NCI-H2171 (cell line): ENCODE data around the gene KCTD16.

ENCODE experiments used
- DNase-seq: peaks from one replicate; lab custom pipeline; 2025; lab: John Stamatoyannopoulos, UW

KCTD16 gene

DNA sequence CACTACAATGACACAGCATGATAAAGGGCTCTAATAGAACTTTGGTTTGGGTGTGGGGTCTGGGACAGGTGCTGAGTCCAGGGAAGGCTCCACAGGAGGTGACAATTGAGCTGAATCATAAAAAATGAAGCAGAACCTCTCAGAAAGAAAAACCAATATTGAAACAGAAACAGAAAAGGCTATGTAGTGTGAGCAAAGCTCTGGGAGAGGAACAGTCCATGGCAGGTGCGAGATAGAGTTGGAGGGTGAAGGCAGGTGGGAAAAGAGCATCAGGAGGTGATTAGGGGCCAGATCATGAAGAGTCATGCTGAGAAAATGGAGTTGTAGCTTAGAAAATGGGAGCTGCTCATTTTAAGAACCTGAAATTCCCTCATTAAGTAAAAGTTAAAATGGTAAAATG is 164.9 kb downstream of the KCTD16 start:
- DNase-seq: no peak

- DNase-seq: no peak
These were observed 165.7 kb downstream of the KCTD16 start for GRCh38 chr5:144336191-144336961.

GRCh38 chr5:144352330-144352729 is 181.7 kb downstream of the KCTD16 start:
- no peak for DNase-seq

- no peak for DNase-seq
These were observed 182.2 kb downstream of the KCTD16 start for GRCh38 chr5:144352732-144353317.

GRCh38 chr5:144356489-144356888 is 185.8 kb downstream of the KCTD16 start:
- DNase-seq: no peak

- DNase-seq: no peak
These were observed 190.7 kb downstream of the KCTD16 start for GRCh38 chr5:144361406-144361805.

DNA sequence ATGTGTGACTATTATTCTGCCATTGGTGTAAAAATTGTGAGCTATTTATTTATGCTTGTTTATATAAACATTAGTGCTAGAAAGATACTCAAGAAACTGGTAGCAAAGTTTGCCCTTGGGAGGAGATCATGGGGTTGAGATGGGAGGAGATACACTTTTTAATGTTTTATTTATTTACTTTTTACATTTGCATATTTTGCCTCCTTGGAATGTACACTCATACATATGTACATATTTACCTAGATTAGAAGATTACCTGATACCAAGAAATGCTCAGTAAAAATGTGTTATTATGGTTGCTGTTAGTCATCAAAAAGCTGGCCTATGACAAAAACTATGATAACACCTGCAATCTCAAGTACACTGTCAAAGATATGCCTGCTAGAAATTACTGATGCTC is 195.2 kb downstream of the KCTD16 start:
- DNase-seq: no peak

GRCh38 chr5:144367991-144368390 is 197.3 kb downstream of the KCTD16 start:
- DNase-seq: no peak

GRCh38 chr5:144368556-144368955 is 197.9 kb downstream of the KCTD16 start:
- DNase-seq: no peak

DNA sequence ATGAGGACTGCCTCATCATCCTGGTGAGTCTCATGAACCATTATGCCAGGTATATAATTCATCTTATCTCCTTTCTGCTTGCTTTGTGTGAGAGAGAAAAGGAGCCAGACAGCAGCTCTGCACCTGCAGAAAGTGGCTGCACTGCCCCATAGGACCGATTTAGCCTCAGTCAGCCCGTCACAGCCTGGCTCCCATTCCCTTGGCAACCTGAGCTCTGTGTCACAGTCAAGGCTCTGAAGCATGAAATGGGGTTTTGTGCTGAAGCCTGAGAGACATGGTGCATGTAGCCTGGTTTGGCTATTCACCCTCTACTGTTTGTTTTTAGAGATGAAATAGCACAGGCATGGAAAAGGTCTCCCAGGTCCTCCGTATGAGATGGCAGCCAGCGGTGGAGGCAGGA is 198.3 kb downstream of the KCTD16 start:
- no peak for DNase-seq

- no peak for DNase-seq
These were observed 199.6 kb downstream of the KCTD16 start for GRCh38 chr5:144370273-144370672.

DNA sequence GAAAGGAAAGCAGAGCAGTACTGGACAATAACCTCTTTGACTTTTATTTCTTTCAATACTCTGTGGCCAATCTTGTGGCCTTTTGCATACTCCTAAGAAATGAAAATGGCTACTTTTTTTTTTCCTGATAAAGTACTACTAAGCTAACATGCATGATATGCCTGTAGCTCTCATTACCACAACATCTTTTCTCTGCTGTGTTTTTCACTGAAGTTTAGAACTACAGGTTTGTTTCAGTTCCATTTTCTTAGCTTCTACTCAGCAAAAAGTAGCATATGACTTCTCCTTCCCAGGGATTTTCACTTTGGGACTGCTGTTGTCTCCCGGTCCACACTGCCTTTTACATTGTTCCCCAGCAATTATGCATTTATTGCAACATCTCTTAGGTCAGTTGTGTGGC is 204.0 kb downstream of the KCTD16 start:
- DNase-seq: no peak

- no peak for DNase-seq
These were observed 206.5 kb downstream of the KCTD16 start for GRCh38 chr5:144377207-144377606.

- peak; percentile 12 for DNase-seq
These were observed 208.0 kb downstream of the KCTD16 start for GRCh38 chr5:144378681-144379080.

DNA sequence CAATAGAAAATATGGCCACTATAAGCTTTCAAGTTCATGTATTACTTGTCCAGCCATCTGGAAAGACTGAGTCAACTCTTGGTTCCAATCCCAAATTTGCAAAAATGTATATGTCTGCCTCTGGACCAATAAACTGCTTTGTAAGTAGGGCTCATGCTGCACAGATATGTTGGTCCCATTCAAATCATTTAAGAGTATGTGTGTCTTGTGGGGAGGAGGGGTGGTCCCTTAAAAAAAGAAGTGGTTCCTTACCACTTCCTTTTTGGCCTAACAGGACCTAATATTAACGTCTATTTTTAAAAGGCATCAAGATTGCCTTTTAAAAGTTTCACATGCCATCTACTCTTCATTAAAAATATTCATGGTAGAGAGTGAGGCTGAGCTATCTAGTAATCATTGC is 214.9 kb downstream of the KCTD16 start:
- DNase-seq: no peak

DNA sequence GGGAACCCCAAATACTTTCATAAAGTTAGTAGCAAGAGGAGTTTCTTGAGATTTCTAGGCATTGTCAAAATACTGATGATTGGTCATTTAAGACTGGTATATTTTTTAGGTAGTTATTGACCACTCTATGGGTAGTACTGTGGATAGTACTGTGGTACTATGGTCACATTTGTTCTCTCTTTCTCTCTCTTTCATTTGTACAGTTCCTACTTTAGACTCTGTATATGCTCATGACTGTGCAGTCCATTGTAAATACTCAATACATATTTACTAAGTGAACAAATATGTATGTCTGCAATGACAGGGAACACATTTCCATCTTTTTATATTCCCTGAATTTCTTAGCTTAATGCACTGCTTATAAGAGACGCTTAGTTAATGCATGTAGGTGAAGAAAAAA is 215.6 kb downstream of the KCTD16 start:
- DNase-seq: no peak

DNA sequence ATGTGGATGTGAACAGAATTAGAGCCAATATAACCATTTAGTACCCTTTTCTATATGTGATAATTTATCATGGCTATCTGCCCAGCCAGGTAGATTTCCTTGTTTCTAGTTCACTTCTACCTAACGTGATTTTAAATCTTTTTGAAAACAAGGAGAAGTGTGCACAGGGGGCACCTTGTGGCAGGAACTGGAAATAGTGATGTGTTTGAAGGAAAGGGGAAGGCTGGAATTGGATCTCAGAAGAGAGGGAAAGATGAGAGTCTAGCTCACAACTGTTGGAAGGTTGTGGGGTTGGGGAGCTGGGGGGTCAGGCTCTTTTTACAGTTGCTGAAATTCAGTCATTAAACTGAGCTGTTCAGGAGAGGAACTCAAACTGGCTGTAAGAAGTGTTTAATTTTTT is 219.5 kb downstream of the KCTD16 start:
- DNase-seq: no peak

GRCh38 chr5:144391044-144391443 is 220.4 kb downstream of the KCTD16 start:
- no peak for DNase-seq

DNA sequence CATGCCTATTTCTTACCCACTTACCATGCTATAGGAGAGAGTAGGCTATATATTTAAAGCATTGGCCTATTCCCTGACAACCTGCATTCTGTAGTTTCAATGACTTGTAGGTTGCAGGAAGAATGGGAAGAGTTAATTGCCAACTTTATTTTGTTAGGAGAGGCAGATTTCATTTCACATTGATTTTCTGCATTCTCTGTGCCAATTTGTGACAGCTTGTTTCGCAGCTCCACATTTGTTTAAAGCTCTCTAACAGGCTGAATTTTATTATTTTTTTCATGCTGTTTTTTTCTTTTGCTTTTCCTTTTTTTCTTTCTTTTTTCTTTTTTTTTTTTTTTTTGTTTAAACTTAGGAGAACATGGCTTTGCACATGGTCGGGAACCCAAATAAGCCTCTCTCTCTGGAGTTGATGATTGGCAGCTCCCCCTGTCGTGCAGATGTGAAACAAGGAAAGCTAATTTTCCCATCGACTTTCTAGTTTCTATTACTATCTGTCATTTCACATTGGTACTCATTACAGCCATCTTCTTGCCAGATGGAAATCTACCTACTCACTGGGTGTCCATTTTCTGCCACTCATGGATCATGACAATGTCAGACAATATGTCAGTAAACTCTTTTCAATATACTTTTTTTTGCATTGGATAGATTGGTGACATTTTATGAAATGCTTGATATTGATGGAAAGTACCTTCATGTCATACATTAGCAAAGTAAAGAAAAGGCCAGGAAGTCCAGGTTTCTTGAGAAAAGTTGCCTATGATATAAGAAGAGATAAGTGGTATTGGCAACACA is 223.2 kb downstream of the KCTD16 start:
- DNase-seq: no peak

- DNase-seq: no peak
These were observed 225.0 kb downstream of the KCTD16 start for GRCh38 chr5:144395704-144396103.

DNA sequence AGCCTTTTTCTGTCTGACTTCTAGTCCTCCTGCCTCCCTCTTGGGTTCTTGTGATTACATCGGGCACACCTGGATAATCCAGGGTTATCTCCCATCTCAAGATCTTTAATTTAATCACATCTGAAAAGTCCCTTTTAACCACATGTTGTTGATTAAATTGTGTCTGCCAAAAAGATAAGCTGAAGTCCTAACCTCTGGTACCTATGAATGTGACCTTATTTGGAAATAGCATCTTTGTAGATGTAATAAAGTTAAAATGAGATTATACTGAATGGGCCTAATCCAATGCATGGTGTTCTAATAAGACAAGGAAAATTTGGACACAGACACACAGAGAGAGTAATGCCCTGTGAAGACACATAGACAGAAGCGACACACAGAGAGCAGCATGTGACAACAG is 232.4 kb downstream of the KCTD16 start:
- no peak for DNase-seq

DNA sequence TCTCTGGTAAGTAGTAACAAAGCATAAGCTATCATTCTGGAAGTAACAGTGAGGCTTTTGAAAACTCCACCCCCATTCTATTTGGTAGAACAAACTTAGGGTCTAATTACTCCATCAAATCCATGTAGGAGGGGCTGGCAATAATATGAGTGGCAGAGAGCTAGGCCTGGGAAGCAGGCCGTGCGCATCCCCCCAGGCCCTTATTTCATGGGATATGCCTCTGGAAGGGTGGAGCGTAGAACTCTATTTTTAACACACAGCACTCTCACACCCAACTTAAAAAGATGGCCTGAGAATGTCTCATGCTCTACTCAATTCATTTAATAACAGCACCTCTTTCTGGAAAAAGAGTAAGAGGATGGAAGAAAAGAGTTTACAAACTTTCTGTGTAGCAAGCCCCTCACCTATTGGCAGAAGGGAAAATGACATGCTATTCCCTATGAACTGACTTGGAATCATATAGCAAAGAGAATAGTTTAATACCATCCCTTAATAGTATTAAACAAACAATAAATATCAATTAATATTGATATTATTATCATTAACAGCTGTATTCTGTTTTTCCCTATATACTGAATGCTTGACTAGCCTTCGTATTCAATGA is 233.2 kb downstream of the KCTD16 start:
- no peak for DNase-seq

GRCh38 chr5:144404672-144405071 is 234.0 kb downstream of the KCTD16 start:
- DNase-seq: no peak
